Endothelial cell (in vitro differentiated cells): ENCODE data around the gene ZNF219. TPM values are rescaled to one million over a fixed set of nuclear protein-coding genes. Genes with fewer than 3 reads are reported as not detected.

Experiments
- DNase-seq: peaks from one replicate; pipeline ENCODE4 v3.0.0; 2021; ENCODE audit warnings: low spot score
- H3K27ac Mint-ChIP-seq: one replicate; pipeline ENCODE4 v1.8.0; 2021; ENCODE audit warnings: mixed read lengths, inconsistent platforms; ENCODE audit not compliant: unreplicated experiment
- H3K27me3 Mint-ChIP-seq: one replicate; pipeline ENCODE4 v1.8.0; 2021; ENCODE audit warnings: mild to moderate bottlenecking, moderate library complexity, mixed read lengths, inconsistent platforms; ENCODE audit not compliant: unreplicated experiment
- H3K36me3 Mint-ChIP-seq: one replicate; pipeline ENCODE4 v1.8.0; 2021; ENCODE audit warnings: mild to moderate bottlenecking, low read depth, mixed read lengths, inconsistent platforms; ENCODE audit not compliant: unreplicated experiment
- H3K4me1 Mint-ChIP-seq: one replicate; pipeline ENCODE4 v1.8.0; 2021; ENCODE audit warnings: mild to moderate bottlenecking, mixed read lengths, inconsistent platforms; ENCODE audit not compliant: unreplicated experiment
- H3K4me3 Mint-ChIP-seq: one replicate; pipeline ENCODE4 v1.8.0; 2021; ENCODE audit warnings: mild to moderate bottlenecking, mixed read lengths, inconsistent platforms; ENCODE audit not compliant: unreplicated experiment
- H3K9me3 Mint-ChIP-seq: one replicate; pipeline ENCODE4 v1.8.0; 2021; ENCODE audit warnings: mixed read lengths, inconsistent platforms; ENCODE audit not compliant: unreplicated experiment
- long read RNA-seq: library from polyadenylated mRNA; unstranded; transcript quantifications from one replicate; pipeline ENCODE4 v2.0.0, GENCODE V29; 2020; ENCODE audit not compliant: unreplicated experiment
- total RNA-seq: library from RNA; stranded (reverse); fragmentation: NEBNext Ultra II Directional; extraction: Animal tissue kit (Norgen Biotek cat#: 25700); gene quantifications from one replicate; pipeline ENCODE4 v1.2.1, GENCODE V29; 2021; ENCODE audit not compliant: unreplicated experiment
- TF ChIP-seq, protein P1 (sequence below): fragments of 200-600 bp; sonication (generic); IDR thresholded peaks from one replicate; pipeline ENCODE4 v1.5.0; 2021; ENCODE audit warnings: antibody characterized with exemption; ENCODE audit not compliant: unreplicated experiment

Gene ZNF219
- 27.0 TPM for total RNA-seq
- long read RNA-seq, transcript ZNF219-201 (5 exons, 3,071 nt) = major isoform, 6 of 10 reads
- long read RNA-seq, partial matches to known transcripts = 2 of 10 reads
- long read RNA-seq, other reads (novel, unspliced or antisense) = 1 of 10 reads

DNA sequence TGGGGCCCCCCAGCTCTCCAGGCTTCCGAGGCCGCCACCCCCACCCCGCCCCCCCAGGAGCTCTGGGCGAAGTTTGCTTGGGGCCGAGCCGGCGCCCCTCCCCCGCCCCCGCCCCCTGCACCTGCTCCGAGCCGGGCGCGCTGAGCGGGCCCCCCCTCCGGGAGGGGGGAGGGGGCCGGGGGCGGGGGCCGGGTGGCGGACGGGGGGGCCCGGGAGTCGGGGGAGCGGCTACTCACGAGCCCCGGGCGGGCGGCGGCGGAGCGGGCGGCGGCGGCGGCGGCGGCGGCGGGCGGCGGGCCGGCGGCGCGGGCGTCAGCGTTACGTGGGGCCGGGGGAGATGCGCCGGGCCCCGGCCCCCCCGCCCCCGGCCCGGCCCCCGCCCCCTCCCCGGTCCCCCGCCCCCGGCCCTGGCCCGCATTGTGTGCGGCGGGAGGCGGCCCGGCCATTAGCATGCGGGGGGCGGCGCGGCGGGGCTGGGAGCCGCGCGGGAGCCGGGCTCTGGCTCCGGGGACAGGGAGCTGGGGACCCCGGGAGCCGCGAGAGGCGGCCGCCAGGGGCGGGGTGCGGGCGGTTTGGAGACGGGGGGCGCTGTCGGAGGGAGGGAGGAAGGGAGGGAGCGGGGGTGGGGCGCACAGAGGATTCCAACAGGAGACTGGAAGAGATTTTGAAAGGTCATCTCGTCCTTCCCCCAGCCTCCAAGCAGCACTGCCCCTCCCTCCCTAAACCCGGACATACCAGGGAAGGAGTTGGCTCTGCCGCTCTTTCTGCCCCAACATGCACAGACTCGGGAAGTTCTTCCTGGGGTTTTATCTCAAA is at the start of gene ZNF219:
Gene ZNF219 (minus strand): TSS at position 580 of the 816 bp plus-strand sequence. CDS start 5,064 bp downstream, outside the sequence.
- TF ChIP-seq, protein P1, sequence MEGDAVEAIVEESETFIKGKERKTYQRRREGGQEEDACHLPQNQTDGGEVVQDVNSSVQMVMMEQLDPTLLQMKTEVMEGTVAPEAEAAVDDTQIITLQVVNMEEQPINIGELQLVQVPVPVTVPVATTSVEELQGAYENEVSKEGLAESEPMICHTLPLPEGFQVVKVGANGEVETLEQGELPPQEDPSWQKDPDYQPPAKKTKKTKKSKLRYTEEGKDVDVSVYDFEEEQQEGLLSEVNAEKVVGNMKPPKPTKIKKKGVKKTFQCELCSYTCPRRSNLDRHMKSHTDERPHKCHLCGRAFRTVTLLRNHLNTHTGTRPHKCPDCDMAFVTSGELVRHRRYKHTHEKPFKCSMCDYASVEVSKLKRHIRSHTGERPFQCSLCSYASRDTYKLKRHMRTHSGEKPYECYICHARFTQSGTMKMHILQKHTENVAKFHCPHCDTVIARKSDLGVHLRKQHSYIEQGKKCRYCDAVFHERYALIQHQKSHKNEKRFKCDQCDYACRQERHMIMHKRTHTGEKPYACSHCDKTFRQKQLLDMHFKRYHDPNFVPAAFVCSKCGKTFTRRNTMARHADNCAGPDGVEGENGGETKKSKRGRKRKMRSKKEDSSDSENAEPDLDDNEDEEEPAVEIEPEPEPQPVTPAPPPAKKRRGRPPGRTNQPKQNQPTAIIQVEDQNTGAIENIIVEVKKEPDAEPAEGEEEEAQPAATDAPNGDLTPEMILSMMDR = no peak
- Mint-ChIP-seq H3K9me3 (no peaks in the 10 kb centered on the region), H3K4me1 (peaks cover 38% of the 10 kb centered on the region), H3K4me3 (peak within 1 kb of the TSS; percentile 94), H3K27ac (peak within 1 kb of the TSS; percentile 84), H3K36me3 (peaks cover 4% of the 10 kb centered on the region), H3K27me3 (peaks cover 8% of the 10 kb centered on the region)
- peak; percentile 48 for DNase-seq

DNA sequence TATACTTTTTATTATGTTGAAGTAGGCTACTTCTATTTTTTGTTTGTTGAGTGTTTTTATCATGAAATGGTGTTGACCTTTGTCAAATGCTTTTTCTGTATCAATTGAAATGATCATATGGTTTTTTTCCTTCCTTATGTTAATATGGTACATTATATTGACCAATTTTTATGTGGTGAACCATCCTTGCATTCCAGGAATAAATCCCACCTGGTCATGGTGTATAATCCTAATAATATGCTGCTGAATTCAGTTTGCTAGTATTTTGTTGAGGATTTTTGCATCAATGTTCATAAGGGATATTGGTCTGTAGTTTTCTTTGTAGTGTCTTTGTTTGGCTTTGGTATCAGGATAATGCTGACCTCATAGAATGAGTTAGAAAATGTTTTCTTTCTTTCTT is 47.0 kb upstream of the ZNF219 start:
- Mint-ChIP-seq H3K4me1 (no peaks in the 10 kb centered on the region), H3K4me3 (no peak overlapping the region), H3K27me3 (peaks cover 1% of the 10 kb centered on the region), H3K36me3 (no peaks in the 10 kb centered on the region), H3K27ac (no peak overlapping the region), H3K9me3 (peaks cover 4% of the 10 kb centered on the region)
- DNase-seq = no peak
- TF ChIP-seq, protein P1 = no peak

DNA sequence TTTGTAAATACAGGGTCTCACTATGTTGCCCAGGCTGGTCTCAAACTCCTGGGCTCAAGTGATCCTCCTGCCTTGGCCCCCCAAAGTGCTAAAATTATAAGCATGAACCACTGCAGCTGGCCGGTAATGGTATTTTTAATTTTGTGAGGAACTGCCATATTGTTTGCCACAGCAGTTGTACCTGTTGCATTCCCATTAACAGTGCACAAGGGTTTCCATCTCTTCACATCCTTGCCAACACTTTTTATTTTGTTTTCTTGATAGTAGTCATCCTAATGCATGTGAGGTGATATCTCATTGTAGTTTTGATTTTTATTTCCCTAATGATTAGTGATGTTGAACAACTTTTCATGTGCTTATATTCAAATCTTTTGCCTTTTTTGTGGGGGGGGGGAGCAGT is 43.9 kb upstream of the ZNF219 start:
- Mint-ChIP-seq H3K36me3 (no peaks in the 10 kb centered on the region), H3K9me3 (peaks cover 4% of the 10 kb centered on the region), H3K4me3 (no peak overlapping the region), H3K4me1 (no peaks in the 10 kb centered on the region), H3K27me3 (peaks cover 1% of the 10 kb centered on the region), H3K27ac (no peak overlapping the region)
- no peak for DNase-seq
- TF ChIP-seq, protein P1 = no peak

DNA sequence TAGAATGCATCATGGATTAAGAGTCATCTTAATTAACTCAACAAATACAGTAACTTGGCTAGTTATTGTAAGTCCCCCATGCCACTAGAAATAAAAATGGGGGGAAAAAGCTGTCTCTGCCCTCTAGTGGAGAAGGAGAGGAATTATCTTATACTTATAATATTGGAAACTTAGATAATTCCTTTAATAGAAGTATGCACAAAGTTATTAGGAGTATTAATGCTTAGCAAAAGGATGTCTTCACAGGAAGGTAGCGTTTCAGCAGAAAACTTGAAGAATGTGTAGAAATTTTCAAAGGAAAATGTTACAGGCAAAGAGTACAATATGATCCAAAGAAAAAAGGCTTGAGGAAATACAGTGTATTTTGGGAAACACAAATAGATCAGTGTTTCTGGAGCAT is 37.6 kb upstream of the ZNF219 start:
- TF ChIP-seq, protein P1 = peak; percentile 82
- H3K36me3 Mint-ChIP-seq = peaks cover 9% of the 10 kb centered on the region
- H3K4me3 Mint-ChIP-seq = no peak overlapping the region
- H3K27me3 Mint-ChIP-seq = peaks cover under 1% of the 10 kb centered on the region
- H3K4me1 Mint-ChIP-seq = no peaks in the 10 kb centered on the region
- no peak overlapping the region for H3K27ac Mint-ChIP-seq
- DNase-seq = no peak
- peaks cover 5% of the 10 kb centered on the region for H3K9me3 Mint-ChIP-seq

DNA sequence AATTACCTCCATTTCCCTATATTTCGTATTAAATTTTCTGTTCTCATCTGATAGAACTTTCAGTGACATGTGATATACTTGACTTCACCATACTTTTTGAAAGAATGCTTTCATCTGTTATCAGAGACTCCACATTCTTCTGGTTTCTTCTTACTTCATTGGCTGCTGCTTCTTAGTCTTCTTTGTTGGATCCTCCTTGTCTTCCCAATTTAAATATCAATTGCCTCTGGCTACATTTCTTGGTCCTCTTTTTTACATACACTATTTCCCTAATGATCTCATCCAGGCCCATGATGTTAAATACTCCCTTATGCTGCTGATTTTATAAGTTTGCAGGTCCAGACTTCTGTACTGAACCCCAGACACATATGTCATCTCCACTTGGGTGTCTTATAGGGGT is 35.4 kb upstream of the ZNF219 start:
- no peak overlapping the region for H3K4me3 Mint-ChIP-seq
- H3K27ac Mint-ChIP-seq = no peak overlapping the region
- peaks cover 2% of the 10 kb centered on the region for H3K27me3 Mint-ChIP-seq
- no peaks in the 10 kb centered on the region for H3K4me1 Mint-ChIP-seq
- peaks cover 9% of the 10 kb centered on the region for H3K36me3 Mint-ChIP-seq
- peaks cover 5% of the 10 kb centered on the region for H3K9me3 Mint-ChIP-seq
- no peak for DNase-seq
- TF ChIP-seq, protein P1 = no peak
